Spleen (tissue), 11 donors: ENCODE results near the gene CNTNAP2. TPM values are rescaled to one million over a fixed set of nuclear protein-coding genes. Genes with fewer than 3 reads are reported as not detected.

ENCODE experiments used
- DNase-seq: peaks from one replicate; pipeline ENCODE4 v3.0.0-alpha.2; 2020
- H3K27ac ChIP-seq, 8 donors: fragments of 200-600 bp; sonication (generic) in 7 of 8; 1 replicate in 4 of 8; 2 replicates in 4 of 8; pipeline versions ENCODE4 v1.5.0 to v1.8.0; 2016 to 2021; ENCODE audit warnings: inconsistent platforms in 4 of 8, mild to moderate bottlenecking in 4 of 8, moderate library complexity in 1 of 8
- H3K27me3 ChIP-seq, 7 donors: fragments of 200-600 bp; sonication (generic) in 6 of 7; replicated peaks in 1 of 7; 1 replicate in 4 of 7; 2 replicates in 3 of 7; pipeline versions ENCODE4 v1.5.0 to v1.8.0; 2016 to 2021; ENCODE audit warnings: inconsistent platforms in 3 of 7, mild to moderate bottlenecking in 1 of 7
- H3K36me3 ChIP-seq, 6 donors: fragments of 200-600 bp; sonication (generic) in 5 of 6; 1 replicate in 4 of 6; 2 replicates in 2 of 6; pipeline versions ENCODE4 v1.5.0 to v1.8.0; 2016 to 2021; ENCODE audit warnings: inconsistent platforms in 2 of 6
- H3K4me1 ChIP-seq, 6 donors: fragments of 200-600 bp; sonication (generic) in 5 of 6; 1 replicate in 3 of 6; 2 replicates in 3 of 6; pipeline versions ENCODE4 v1.5.0 to v1.8.0; 2016 to 2021; ENCODE audit warnings: inconsistent platforms in 3 of 6
- H3K4me3 ChIP-seq, 8 donors: fragments of 200-600 bp; sonication (generic) in 7 of 8; 1 replicate in 4 of 8; 2 replicates in 4 of 8; pipeline versions ENCODE4 v1.5.0 to v1.8.0; 2016 to 2021; ENCODE audit warnings: inconsistent platforms in 4 of 8, mild to moderate bottlenecking in 4 of 8, moderate library complexity in 2 of 8
- H3K9me3 ChIP-seq, 8 donors: fragments of 200-600 bp; sonication (generic) in 7 of 8; 1 replicate in 4 of 8; 2 replicates in 4 of 8; pipeline versions ENCODE4 v1.5.0 to v1.8.0; 2016 to 2021; ENCODE audit warnings: inconsistent platforms in 4 of 8
- CTCF ChIP-seq, 11 experiments: fragments of 200-600 bp in 7 of 11; fragments of 450-650 bp in 4 of 11; sonication (generic) in 4 of 11; IDR thresholded peaks in 8 of 11; conservative IDR thresholded peaks in 3 of 11; 1 replicate in 7 of 11; 2 replicates in 4 of 11; pipeline versions ENCODE4 v1.4.0 to v1.8.0; 2016 to 2021; ENCODE audit warnings: antibody characterized with exemption in 11 of 11, inconsistent platforms in 4 of 11, mild to moderate bottlenecking in 1 of 11
- POLR2A ChIP-seq, 3 donors: fragments of 450-650 bp; IDR thresholded peaks; one replicate each; pipeline ENCODE4 v1.5.1; 2017; ENCODE audit warnings: antibody characterized with exemption in 3 of 3, mild to moderate bottlenecking in 1 of 3
- POLR2AphosphoS5 ChIP-seq, 3 donors: sonication (generic); formaldehyde crosslinking; IDR thresholded peaks; one replicate each; pipeline ENCODE4 v1.5.1; 2017; ENCODE audit warnings: antibody characterized with exemption in 3 of 3
- WGBS, 5 donors: extraction: QIAGEN DNeasy Blood & Tissue Kit in 3 of 5; methylation state at CpG; one replicate each; pipeline versions ENCODE4 v1.1.5 to v1.1.7; 2013 to 2018; 5-methylcytosine and 5-hydroxymethylcytosine counted together
- intact Hi-C: fragments of 100-400 bp; cut with DNase I; formaldehyde crosslinking; loops from one replicate; pipeline ENCODE4 v1.15.0; 2023; ENCODE audit warnings: low total_unique reads
- polyA plus RNA-seq, 3 donors: library from polyadenylated mRNA; stranded (reverse); fragments of 200-250 nt; gene quantifications; one replicate each; pipeline ENCODE4 v1.2.1, GENCODE V29; 2013
- total RNA-seq, 7 donors: library from RNA; depleted of rRNA in 3 of 7; stranded (reverse); fragments of >200 nt in 3 of 7; fragmentation: NEBNext Ultra II Directional in 4 of 7; extraction: Animal tissue kit (Norgen Biotek cat#: 25700) in 4 of 7; gene quantifications; one replicate each; pipeline versions ENCODE4 v1.1.0 to v1.2.1, GENCODE V29; 2016 to 2021
- donor health status: healthy with polysubstance abuse.
- donor health status: DM: no; HTN: no; CAD: no; lungs with moderate emphysema.
- donor health status: DM: no; HTN: no; CAD: no.
- donor health status: Bipolar disorder and iron deficiency.
- donor health status: healthy.
- donor health status: DM: no; HTN: no; CAD: no.
- donor health status: DM: yes; HTN: yes; CAD: no.

CNTNAP2 gene
- total and polyA plus RNA-seq, 10 donors: 0.13 to 2.0 (median 0.82) TPM

DNA sequence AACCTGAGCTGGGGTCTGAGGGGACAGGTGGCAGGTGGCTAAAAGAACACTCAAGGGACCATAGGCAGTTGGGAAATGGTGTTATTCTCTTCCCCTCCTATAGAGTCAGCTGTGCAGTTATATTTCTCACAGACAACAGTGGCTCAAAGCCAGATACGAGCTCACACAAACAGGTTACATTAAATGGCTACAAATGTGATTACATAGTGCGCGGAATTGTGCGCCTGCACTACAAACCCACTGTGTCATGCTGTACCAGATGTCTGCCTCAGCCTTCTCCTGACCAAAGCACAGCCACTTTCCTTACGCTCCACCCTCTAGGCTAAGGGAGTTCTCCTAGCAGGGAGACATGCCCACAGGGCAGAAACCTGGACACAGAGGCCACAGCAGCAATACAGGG, 387.2 kb downstream of the CNTNAP2 start:
- H3K27ac ChIP-seq: no peak overlapping the region
- WGBS, 5 donors: 85 to 93% (median 89%) methylated on average over 5 of the region's 5 CpGs
- intact Hi-C loops: no loop called here
- peaks cover 0 to 63% (median 33%) of the 10 kb centered on the region in 8 donors for H3K9me3 ChIP-seq
- TF ChIP-seq POLR2AphosphoS5 (IDR thresholded peaks at IDR 0.05): no peak
- no peak for TF ChIP-seq CTCF (IDR thresholded peaks at IDR 0.05 in 8 of 11, conservative IDR thresholded peaks at IDR 0.05 in 3 of 11)
- TF ChIP-seq POLR2A (IDR thresholded peaks at IDR 0.05): no peak
- no peaks in the 10 kb centered on the region for H3K4me1 ChIP-seq
- no peak overlapping the region for H3K4me3 ChIP-seq
- H3K27me3 ChIP-seq: no peaks in the 10 kb centered on the region
- no peaks in the 10 kb centered on the region for H3K36me3 ChIP-seq
- DNase-seq: no peak

DNA sequence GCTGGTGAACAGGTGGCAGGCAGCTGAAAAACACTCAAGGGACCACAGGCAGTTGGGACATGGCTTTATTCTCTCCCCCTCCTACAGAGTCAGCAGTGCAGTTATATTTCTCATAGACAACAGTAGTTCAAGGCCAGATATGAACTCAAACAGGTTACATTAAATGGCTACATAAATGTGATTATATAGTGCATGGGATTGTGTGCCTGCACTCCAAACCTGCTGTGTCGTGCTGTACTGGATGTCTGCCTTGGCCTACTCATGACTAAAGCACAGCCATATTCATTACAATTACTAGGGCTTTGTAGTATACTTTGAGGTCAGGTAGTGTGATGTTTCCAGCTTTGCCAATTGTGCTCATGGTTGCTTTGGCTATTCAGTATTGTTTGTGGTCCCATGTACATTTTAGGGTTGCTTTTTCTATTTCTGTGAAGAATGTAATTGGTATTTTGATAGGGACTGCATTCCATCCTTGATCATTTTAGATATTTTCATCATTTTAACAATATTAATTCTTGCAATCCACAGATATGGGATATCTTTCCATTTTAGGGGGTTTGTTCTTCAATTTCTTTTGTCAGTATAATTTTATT, 393.6 kb downstream of the CNTNAP2 start:
- H3K36me3 ChIP-seq: no peaks in the 10 kb centered on the region
- peaks cover 4 to 93% (median 76%) of the 10 kb centered on the region in 8 donors for H3K9me3 ChIP-seq
- H3K4me1 ChIP-seq: no peaks in the 10 kb centered on the region
- no peak overlapping the region for H3K4me3 ChIP-seq
- no peak for TF ChIP-seq POLR2AphosphoS5 (IDR thresholded peaks at IDR 0.05)
- TF ChIP-seq POLR2A (IDR thresholded peaks at IDR 0.05): no peak
- TF ChIP-seq CTCF (IDR thresholded peaks at IDR 0.05 in 8 of 11, conservative IDR thresholded peaks at IDR 0.05 in 3 of 11): no peak
- 60 to 81% (median 70%) methylated on average over 1 of the region's 1 CpG for WGBS, 5 donors
- DNase-seq: no peak
- no peak overlapping the region for H3K27ac ChIP-seq
- intact Hi-C loops: no loop called here
- H3K27me3 ChIP-seq: no peaks in the 10 kb centered on the region

DNA sequence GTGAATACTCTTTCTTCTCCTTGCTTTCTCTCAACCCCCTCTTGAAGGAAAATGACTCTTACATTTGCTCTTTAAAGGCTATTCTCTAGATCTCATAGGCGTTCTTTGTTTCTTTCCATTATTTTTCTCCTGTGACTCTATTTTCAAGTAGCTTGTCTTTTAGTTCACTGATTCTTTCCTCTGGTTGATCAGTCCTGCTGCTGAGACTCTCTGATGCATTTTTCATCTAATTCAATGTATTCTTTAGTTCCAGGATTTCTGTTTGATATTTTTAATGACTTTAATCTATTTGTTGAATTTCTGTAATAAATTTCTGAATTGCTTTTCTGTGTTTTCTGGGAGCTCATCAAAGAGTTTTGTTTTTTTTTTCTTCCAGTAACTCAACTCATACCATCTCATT, 397.7 kb downstream of the CNTNAP2 start:
- Histone ChIP-seq H3K27ac (no peak overlapping the region), H3K4me1 (no peaks in the 10 kb centered on the region), H3K9me3 (peaks cover 6 to 69% (median 63%) of the 10 kb centered on the region in 8 donors), H3K27me3 (no peaks in the 10 kb centered on the region), H3K36me3 (no peaks in the 10 kb centered on the region), H3K4me3 (no peak overlapping the region)
- intact Hi-C loops: no loop called here
- TF ChIP-seq POLR2A (IDR thresholded peaks at IDR 0.05) (no peak), POLR2AphosphoS5 (IDR thresholded peaks at IDR 0.05) (no peak), CTCF (IDR thresholded peaks at IDR 0.05 in 8 of 11, conservative IDR thresholded peaks at IDR 0.05 in 3 of 11) (no peak)
- DNase-seq: no peak
- WGBS, 5 donors: 78 to 94% (median 89%) methylated on average over 1 of the region's 1 CpG

- Histone ChIP-seq H3K4me1 (no peaks in the 10 kb centered on the region), H3K27me3 (no peaks in the 10 kb centered on the region), H3K4me3 (no peak overlapping the region), H3K9me3 (peaks cover 0 to 13% (median 0%) of the 10 kb centered on the region in 8 donors), H3K27ac (no peak overlapping the region), H3K36me3 (no peaks in the 10 kb centered on the region)
- TF ChIP-seq POLR2A (IDR thresholded peaks at IDR 0.05): no peak
- no peak for TF ChIP-seq POLR2AphosphoS5 (IDR thresholded peaks at IDR 0.05)
- TF ChIP-seq CTCF (IDR thresholded peaks at IDR 0.05 in 8 of 11, conservative IDR thresholded peaks at IDR 0.05 in 3 of 11): no peak
- intact Hi-C loops: no loop called here
- DNase-seq: no peak
- WGBS, 5 donors: 39 to 54% (median 53%) methylated on average over 2 of the region's 2 CpGs
These were observed 412.0 kb downstream of the CNTNAP2 start for GRCh38 chr7:146528581-146528980.
